ENCODE results near the gene CDH5.
"Not testable (repeated sequence)": the region's sequence is repeated elsewhere in the genome, so short reads cannot be mapped to it uniquely, and the experiment has no call there.

The CDH5 gene

GRCh38 chr16:66440970-66441369 lies 74.5 kb downstream of the CDH5 start:
- DNase-seq: no peak

- no peak for DNase-seq
These were observed 75.3 kb downstream of the CDH5 start for GRCh38 chr16:66441586-66442375.

GRCh38 chr16:66442502-66443268 lies 76.2 kb downstream of the CDH5 start:
- DNase-seq: no peak

GRCh38 chr16:66443269-66443652 lies 76.8 kb downstream of the CDH5 start:
- no peak for DNase-seq

GRCh38 chr16:66444049-66444481 lies 77.6 kb downstream of the CDH5 start:
- DNase-seq: no peak

- no peak for DNase-seq
These were observed 80.2 kb downstream of the CDH5 start for GRCh38 chr16:66446737-66447136.

GRCh38 chr16:66447491-66447890 lies 81.0 kb downstream of the CDH5 start:
- DNase-seq: no peak

GRCh38 chr16:66451548-66451947 lies 85.1 kb downstream of the CDH5 start:
- DNase-seq: no peak

GRCh38 chr16:66453230-66453629 lies 86.7 kb downstream of the CDH5 start:
- not testable (repeated sequence) for DNase-seq
